Forelimb muscle (tissue), 1 donor: ENCODE results near the gene PRAMEF25. TPM values are rescaled to one million over a fixed set of nuclear protein-coding genes. Genes with fewer than 3 reads are reported as not detected.
"Not testable (repeated sequence)": the region's sequence is repeated elsewhere in the genome, so short reads cannot be mapped to it uniquely, and the experiment has no call there.

Source experiments
- DNase-seq: peaks from one replicate; pipeline ENCODE4 v3.0.0-alpha.2; 2013; ENCODE audit warnings: low read depth
- polyA plus RNA-seq: library from polyadenylated mRNA; unstranded; fragments of 120-200 nt; gene quantifications from one replicate; pipeline ENCODE4 v1.2.1, GENCODE V29; 2013; ENCODE audit not compliant: insufficient read length

PRAMEF25 gene
- polyA plus RNA-seq, result not detected

GRCh38 chr1:13070474-13070873 is at the start of gene PRAMEF25:
TSS of gene PRAMEF25 (plus strand) at chr1:13070774. CDS start at chr1:13073694, 2,920 bp downstream.
- DNase-seq, result not testable (repeated sequence)

- DNase-seq, result not testable (repeated sequence)
Observed at GRCh38 chr1:13056475-13056874, 14.1 kb upstream of the PRAMEF25 start, which contains the start of gene PRAMEF27. TSS of gene PRAMEF27 (minus strand) at chr1:13056575. CDS start at chr1:13053659, 2,916 bp downstream.

- not testable (repeated sequence) for DNase-seq
Observed at GRCh38 chr1:13116754-13117153, 46.2 kb downstream of the PRAMEF25 start, which contains the start of gene HNRNPCL2. TSS of gene HNRNPCL2 (minus strand) at chr1:13116854. CDS start at chr1:13116400, 454 bp downstream.

Other genes with a start within 250 kb of the PRAMEF25 start
- gene PRAMEF11, start 239.4 kb upstream of the PRAMEF25 start, polyA plus RNA-seq, result not detected
- gene HNRNPCL1, start 222.1 kb upstream of the PRAMEF25 start, polyA plus RNA-seq, result not detected
- not detected for gene PRAMEF2, start 213.7 kb upstream of the PRAMEF25 start, polyA plus RNA-seq
- not detected for gene PRAMEF4, start 184.6 kb upstream of the PRAMEF25 start, polyA plus RNA-seq
- not detected for gene PRAMEF10, start 172.5 kb upstream of the PRAMEF25 start, polyA plus RNA-seq
- gene PRAMEF7, start 154.2 kb upstream of the PRAMEF25 start, polyA plus RNA-seq, result not detected
- gene PRAMEF6, start 123.2 kb upstream of the PRAMEF25 start, polyA plus RNA-seq, result not detected
- not detected for gene PRAMEF27, start 14.2 kb upstream of the PRAMEF25 start, polyA plus RNA-seq
- gene HNRNPCL3, start 10.0 kb upstream of the PRAMEF25 start, polyA plus RNA-seq, result not detected
- not detected for gene HNRNPCL2, start 46.1 kb downstream of the PRAMEF25 start, polyA plus RNA-seq
- not detected for gene PRAMEF26, start 85.2 kb downstream of the PRAMEF25 start, polyA plus RNA-seq
- gene HNRNPCL4, start 94.9 kb downstream of the PRAMEF25 start, polyA plus RNA-seq, result 0.20 TPM
- not detected for gene PRAMEF9, start 101.1 kb downstream of the PRAMEF25 start, polyA plus RNA-seq
- not detected for gene PRAMEF13, start 130.6 kb downstream of the PRAMEF25 start, polyA plus RNA-seq
- gene PRAMEF18, start 155.4 kb downstream of the PRAMEF25 start, polyA plus RNA-seq, result not detected
- gene PRAMEF5, start 183.4 kb downstream of the PRAMEF25 start, polyA plus RNA-seq, result not detected
- gene PRAMEF8, start 214.4 kb downstream of the PRAMEF25 start, polyA plus RNA-seq, result not detected
- not detected for gene PRAMEF33, start 232.8 kb downstream of the PRAMEF25 start, polyA plus RNA-seq
- not detected for gene PRAMEF15, start 244.8 kb downstream of the PRAMEF25 start, polyA plus RNA-seq